Measurements from ENCODE around the gene PASD1. TPM values are rescaled to one million over a fixed set of nuclear protein-coding genes. Genes with fewer than 3 reads are reported as not detected.
"Not testable (repeated sequence)": the region's sequence is repeated elsewhere in the genome, so short reads cannot be mapped to it uniquely, and the experiment has no call there.

PASD1 gene
- total RNA-seq, 1 donor from 2014 or later = not detected

DNA sequence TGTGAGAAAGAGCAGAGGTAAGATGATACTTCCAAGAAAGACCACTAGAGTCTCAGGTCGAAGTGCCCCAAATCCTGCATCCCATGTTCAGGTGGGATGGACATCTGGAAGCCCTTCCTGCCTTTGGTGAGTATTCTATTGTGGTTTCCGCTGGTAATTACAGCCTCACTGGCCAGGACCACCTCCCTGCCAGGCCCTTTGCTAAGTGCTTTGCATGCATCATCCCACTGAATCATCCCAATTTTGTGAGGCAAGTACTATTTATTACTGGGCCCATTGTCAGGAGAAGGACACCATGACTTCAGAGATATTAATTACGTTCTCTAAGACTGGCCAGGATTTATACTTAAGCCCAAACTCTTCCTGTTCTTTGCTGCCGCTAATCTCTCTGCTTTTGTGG, 10.7 kb upstream of the PASD1 start:
- Histone ChIP-seq H3K27me3 (ENCODE audit: low read depth) (no peaks in the 10 kb centered on the region), H3K4me1 (no peaks in the 10 kb centered on the region), H3K9me3 (replicated peaks) (no peaks in the 10 kb centered on the region), H3K4me3 (no peak overlapping the region), H3K27ac (replicated peaks) (no peak overlapping the region), H3K36me3 (no peaks in the 10 kb centered on the region)
- TF ChIP-seq, protein P1, sequence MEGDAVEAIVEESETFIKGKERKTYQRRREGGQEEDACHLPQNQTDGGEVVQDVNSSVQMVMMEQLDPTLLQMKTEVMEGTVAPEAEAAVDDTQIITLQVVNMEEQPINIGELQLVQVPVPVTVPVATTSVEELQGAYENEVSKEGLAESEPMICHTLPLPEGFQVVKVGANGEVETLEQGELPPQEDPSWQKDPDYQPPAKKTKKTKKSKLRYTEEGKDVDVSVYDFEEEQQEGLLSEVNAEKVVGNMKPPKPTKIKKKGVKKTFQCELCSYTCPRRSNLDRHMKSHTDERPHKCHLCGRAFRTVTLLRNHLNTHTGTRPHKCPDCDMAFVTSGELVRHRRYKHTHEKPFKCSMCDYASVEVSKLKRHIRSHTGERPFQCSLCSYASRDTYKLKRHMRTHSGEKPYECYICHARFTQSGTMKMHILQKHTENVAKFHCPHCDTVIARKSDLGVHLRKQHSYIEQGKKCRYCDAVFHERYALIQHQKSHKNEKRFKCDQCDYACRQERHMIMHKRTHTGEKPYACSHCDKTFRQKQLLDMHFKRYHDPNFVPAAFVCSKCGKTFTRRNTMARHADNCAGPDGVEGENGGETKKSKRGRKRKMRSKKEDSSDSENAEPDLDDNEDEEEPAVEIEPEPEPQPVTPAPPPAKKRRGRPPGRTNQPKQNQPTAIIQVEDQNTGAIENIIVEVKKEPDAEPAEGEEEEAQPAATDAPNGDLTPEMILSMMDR (IDR thresholded peaks at IDR 0.05; ENCODE audit: borderline replicate concordance) = no peak
- intact Hi-C loops (cut with micrococcal nuclease) = no loop called here
- no peak for DNase-seq

DNA sequence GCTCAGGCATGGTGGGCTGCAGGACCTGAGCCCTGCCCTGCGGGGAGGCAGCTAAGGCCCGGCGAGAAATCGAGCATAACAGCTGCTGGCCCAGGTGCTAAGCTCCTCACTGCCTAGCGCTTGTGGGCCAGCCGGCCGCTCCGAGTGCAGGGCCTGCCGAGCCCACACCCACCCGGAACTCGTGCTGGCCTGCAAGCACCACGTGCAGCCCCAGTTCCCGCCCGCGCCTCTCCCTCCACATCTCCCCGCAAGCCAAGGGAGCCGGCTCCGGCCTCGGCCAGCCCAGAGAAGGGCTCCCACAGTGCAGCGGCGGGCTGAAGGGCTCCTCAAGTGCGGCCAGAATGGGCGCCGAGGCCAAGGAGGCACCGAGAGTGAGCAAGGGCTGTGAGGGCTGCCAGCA, 8.2 kb upstream of the PASD1 start:
- H3K27me3 ChIP-seq (ENCODE audit: low read depth); H3K36me3 ChIP-seq; H3K4me1 ChIP-seq; H3K4me3 ChIP-seq; H3K27ac ChIP-seq (replicated peaks); DNase-seq; intact Hi-C loops (cut with micrococcal nuclease); H3K9me3 ChIP-seq (replicated peaks): not testable (repeated sequence)

DNA sequence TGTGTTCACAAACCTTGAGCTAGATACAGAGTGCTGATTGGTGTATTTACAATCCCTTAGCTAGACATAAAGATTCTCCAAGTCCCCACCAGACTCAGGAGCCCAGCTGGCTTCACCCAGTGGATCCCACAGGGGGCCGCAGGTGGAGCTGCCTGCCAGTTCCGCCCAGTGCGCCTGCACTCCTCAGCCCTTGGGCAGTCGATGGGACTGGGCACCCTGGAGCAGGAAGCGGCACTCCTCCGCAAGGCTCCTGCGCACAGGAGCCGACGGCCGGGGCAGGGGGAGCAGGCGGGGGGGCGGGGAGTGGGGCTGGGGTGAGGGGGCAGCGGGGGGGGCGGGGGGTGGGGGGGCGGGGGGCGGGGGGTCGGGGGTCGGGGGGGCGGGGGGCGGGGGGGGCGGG, 990 bp upstream of the PASD1 start:
- intact Hi-C loops (cut with micrococcal nuclease); H3K27me3 ChIP-seq (ENCODE audit: low read depth); DNase-seq; H3K4me3 ChIP-seq; H3K27ac ChIP-seq (replicated peaks); H3K36me3 ChIP-seq; H3K4me1 ChIP-seq; H3K9me3 ChIP-seq (replicated peaks): not testable (repeated sequence)

DNA sequence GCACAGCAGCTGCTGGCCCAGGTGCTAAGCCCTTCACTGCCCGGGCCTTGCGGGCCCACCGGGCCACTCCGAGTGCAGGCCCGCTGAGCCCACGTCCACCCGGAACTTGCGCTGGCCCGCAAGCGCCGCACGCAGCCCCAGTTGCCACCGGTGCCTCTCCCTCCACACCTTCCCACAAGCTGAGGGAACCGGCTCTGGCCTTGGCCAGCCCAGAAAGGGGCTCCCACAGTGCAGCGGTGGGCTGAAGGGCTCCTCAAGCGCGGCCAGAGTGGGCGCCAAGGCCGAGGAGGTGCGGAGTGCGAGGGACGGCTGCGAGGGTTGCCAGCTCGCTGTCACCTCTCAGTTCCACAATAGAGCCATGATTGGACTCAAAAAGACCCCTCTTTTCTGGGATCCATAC, 472 bp upstream of the PASD1 start:
- DNase-seq; H3K9me3 ChIP-seq (replicated peaks); H3K36me3 ChIP-seq; H3K4me3 ChIP-seq; H3K27ac ChIP-seq (replicated peaks); H3K27me3 ChIP-seq (ENCODE audit: low read depth); H3K4me1 ChIP-seq; intact Hi-C loops (cut with micrococcal nuclease): not testable (repeated sequence)

DNA sequence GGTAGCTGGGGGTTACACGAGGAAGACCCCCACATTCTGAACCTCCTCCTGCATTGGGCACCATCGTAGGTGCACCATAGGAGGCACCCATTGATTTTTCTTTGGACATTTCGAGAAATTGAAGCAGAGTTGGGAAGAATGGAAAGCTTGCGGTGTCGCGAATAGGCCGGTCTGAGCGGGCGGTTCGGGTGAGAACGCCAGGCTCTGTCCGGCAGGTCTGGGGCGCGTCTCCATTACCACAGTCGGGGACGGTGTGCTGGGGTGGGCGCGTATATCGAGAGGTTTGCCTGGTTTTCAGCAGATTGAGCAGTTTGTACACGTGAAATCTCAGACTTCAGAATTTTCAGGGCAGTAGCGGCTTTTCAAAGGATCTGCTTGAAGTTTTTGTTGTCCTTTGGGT, 560 bp downstream of the PASD1 start:
- TF ChIP-seq, protein P1 (IDR thresholded peaks at IDR 0.05; ENCODE audit: borderline replicate concordance) = no peak
- no peak for DNase-seq
- H3K27me3 ChIP-seq (ENCODE audit: low read depth) = no peaks in the 10 kb centered on the region
- no peak overlapping the region for H3K4me3 ChIP-seq
- peaks cover 6% of the 10 kb centered on the region for H3K9me3 ChIP-seq (replicated peaks)
- no peaks in the 10 kb centered on the region for H3K36me3 ChIP-seq
- no peaks in the 10 kb centered on the region for H3K4me1 ChIP-seq
- intact Hi-C loops (cut with micrococcal nuclease) = no loop called here
- H3K27ac ChIP-seq (replicated peaks) = no peak overlapping the region

DNA sequence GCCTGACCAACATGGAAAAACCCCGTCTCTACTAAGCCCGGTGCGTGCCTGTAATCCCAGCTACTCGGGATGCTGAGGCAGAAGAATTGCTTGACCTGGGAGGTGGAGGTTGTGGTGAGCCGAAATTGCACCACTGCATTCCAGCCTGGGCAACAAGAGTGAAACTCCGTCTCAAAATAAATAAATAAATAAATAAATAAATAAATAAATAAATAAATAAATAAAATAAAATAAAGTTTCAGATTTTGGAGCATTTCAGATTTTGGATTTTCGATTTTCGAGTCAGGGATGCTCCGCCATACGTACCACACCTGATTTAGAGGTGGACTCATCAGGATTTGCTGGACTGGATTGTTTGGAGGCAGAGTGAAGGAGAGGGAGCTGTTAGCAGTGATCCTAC, 3.4 kb downstream of the PASD1 start:
- H3K27me3 ChIP-seq (ENCODE audit: low read depth); intact Hi-C loops (cut with micrococcal nuclease); H3K36me3 ChIP-seq; H3K9me3 ChIP-seq (replicated peaks); H3K4me3 ChIP-seq; H3K4me1 ChIP-seq; DNase-seq; H3K27ac ChIP-seq (replicated peaks): not testable (repeated sequence)

DNA sequence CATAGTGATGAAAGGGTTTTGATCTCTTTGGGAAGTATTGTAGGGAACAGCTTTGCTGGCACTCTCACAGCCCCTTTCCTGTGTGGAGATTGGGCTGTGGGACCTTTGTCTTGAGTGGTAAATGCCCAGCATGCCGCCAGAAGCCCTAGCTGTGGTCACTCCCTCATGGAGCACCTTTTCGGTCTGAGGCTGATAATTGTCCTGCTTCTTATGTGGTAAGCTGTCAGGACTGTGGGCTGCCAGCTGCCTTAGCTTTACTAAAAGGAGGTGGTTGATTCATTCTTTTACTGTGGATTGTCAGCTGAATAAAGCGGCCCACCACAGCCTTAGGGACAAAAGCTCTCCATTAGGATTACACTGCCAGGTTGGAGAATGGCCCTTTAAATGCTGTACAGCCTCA, 7.1 kb downstream of the PASD1 start:
- TF ChIP-seq, protein P1 (IDR thresholded peaks at IDR 0.05; ENCODE audit: borderline replicate concordance) = no peak
- intact Hi-C loops (cut with micrococcal nuclease) = no loop called here
- no peak for DNase-seq
- no peak overlapping the region for H3K4me3 ChIP-seq
- H3K4me1 ChIP-seq = no peaks in the 10 kb centered on the region
- H3K36me3 ChIP-seq = no peaks in the 10 kb centered on the region
- no peak overlapping the region for H3K27ac ChIP-seq (replicated peaks)
- no peaks in the 10 kb centered on the region for H3K9me3 ChIP-seq (replicated peaks)
- no peaks in the 10 kb centered on the region for H3K27me3 ChIP-seq (ENCODE audit: low read depth)

DNA sequence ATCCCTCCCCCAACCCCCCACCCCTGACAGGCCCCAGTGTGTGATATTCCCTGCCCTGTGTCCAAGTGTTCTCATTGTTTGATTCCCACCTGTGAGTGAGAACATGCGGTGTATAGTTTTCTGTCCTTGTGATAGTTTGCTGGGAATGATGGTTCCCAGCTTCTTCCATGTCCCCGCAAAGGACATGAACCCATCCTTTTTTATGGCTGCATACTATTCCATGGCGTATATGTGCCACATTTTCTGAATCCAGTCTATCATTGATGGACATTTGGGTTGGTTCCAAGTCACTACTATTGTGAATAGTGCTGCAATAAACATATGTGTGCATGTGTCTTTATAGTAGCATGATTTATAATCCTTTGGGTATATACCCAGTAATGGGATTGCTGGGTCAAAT, 29.9 kb downstream of the PASD1 start:
- not testable (repeated sequence) for DNase-seq

More for the DNA sequence above, 29.9 kb downstream of the PASD1 start:
- H3K4me1 ChIP-seq; intact Hi-C loops (cut with micrococcal nuclease); H3K36me3 ChIP-seq; H3K27ac ChIP-seq (replicated peaks); H3K9me3 ChIP-seq (replicated peaks); H3K4me3 ChIP-seq; H3K27me3 ChIP-seq (ENCODE audit: low read depth): not testable (repeated sequence)
